Measurements from ENCODE around the gene CCDC88B. TPM values are rescaled to one million over a fixed set of nuclear protein-coding genes. Genes with fewer than 3 reads are reported as not detected.

The CCDC88B gene
- total RNA-seq, 1 experiment from 2014 or later: 11.2 TPM

DNA sequence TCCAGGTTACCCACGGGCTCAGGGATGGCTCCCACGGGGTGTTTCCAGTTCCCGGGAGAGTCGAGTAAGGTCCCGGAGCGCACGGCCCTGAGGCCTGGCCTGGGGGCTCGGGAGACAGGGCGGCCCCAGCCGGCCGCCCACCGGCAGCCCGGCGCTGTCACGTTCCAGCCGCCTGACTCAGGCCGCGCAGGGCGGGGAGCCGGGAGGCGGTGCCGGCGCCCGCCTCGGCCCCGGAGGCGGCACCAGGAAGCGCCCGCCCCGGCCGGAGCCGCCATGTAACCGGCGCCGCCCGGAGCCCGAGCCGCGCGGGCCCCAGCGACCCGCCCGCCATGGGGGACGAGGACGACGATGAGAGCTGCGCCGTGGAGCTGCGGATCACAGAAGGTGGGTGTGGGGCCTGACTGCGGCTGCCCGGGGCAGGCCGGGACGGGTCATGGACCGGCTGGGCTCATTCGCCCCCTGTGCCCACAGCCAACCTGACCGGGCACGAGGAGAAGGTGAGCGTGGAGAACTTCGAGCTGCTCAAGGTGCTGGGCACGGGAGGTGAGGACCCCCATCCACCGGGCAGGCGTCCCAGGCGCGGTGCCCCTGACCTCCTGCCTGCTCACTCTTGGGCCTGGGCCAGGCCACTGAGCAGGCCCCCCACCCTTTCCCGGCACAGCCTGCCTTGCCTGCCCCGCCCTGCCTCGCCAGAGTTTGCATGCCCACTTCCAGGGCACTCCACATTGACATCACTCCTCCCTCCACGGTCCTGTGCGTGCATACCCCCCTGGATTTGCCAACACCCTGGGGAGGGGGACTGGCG lies 19.1 kb downstream of the CCDC88B start, which contains the start of gene RPS6KA4:
Gene RPS6KA4 (plus strand): TSS at position 256 of the 805 bp plus-strand sequence. CDS start 74 bp downstream, at position 330.
- H4K91ac ChIP-seq (ENCODE audit: insufficient read length, low read depth, low read length): no peak within 1 kb of the TSS
- Mint-ChIP-seq H3K4me1 (peaks cover 21 to 38% of the 10 kb centered on the region in 2 experiments), H3K4me3 (peak within 1 kb of the TSS; percentile 78 to 92), H3K27ac (no peak within 1 kb of the TSS), H3K9me3 (no peaks in the 10 kb centered on the region), H3K27me3 (ENCODE audit: low read depth) (no peaks in the 10 kb centered on the region), H3K36me3 (ENCODE audit: insufficient read depth in 1 of 3, low read depth in 3 of 3) (peaks cover 12 to 29% (median 22%) of the 10 kb centered on the region in 3 experiments; a peak in 6 of 7 replicates)
- H3K23ac ChIP-seq (ENCODE audit: insufficient read length, low read depth, low read length): no peak within 1 kb of the TSS
- H3K18ac ChIP-seq (ENCODE audit: insufficient read length, low read depth, low read length): peak within 1 kb of the TSS; percentile 37
- no peak within 1 kb of the TSS for H3K27ac ChIP-seq (ENCODE audit: insufficient read length, low read depth, low read length)
- H3T11ph ChIP-seq (ENCODE audit: low read length): no peak within 1 kb of the TSS
- H3K9ac ChIP-seq (ENCODE audit: extremely low read depth, insufficient read length, low read length): peak within 1 kb of the TSS; percentile 10
- peak within 1 kb of the TSS; percentile 54 for H3K4me2 ChIP-seq (ENCODE audit: insufficient read depth, insufficient read length, low read length)
- no peak within 1 kb of the TSS for H2AK5ac ChIP-seq (ENCODE audit: insufficient read length, low read length)
- H4K20me1 ChIP-seq (ENCODE audit: control insufficient read depth, insufficient read depth, insufficient read length): peaks cover 2% of the 10 kb centered on the region
- no peak within 1 kb of the TSS for H4K8ac ChIP-seq (replicated peaks; ENCODE audit: insufficient read length, low read depth, low read length)
- no peak within 1 kb of the TSS for H3K56ac ChIP-seq (ENCODE audit: insufficient read length, low read depth, low read length)
- H3K14ac ChIP-seq (ENCODE audit: insufficient read depth, low read length): peak within 1 kb of the TSS; percentile 54
- no peak within 1 kb of the TSS for H3K4ac ChIP-seq (ENCODE audit: low read depth, low read length)
- H3K4me1 ChIP-seq (ENCODE audit: insufficient read depth, low read length): peaks cover 2% of the 10 kb centered on the region; the same call in 1 of the 2 replicates
- no peak within 1 kb of the TSS for H4K5ac ChIP-seq (ENCODE audit: insufficient read length, low read depth, low read length)
- H2BK12ac ChIP-seq (ENCODE audit: insufficient read length, low read depth, low read length): no peak within 1 kb of the TSS
- no peaks in the 10 kb centered on the region for H3K79me2 ChIP-seq (ENCODE audit: insufficient read depth, low read length)
- H2BK20ac ChIP-seq (ENCODE audit: low read depth, low read length, poor library complexity, severe bottlenecking): no peak within 1 kb of the TSS
- no peaks in the 10 kb centered on the region for H3K79me1 ChIP-seq (ENCODE audit: insufficient read depth, low read depth, low read length, poor library complexity, severe bottlenecking)
- no peak within 1 kb of the TSS for H2BK120ac ChIP-seq (ENCODE audit: low read depth, low read length, poor library complexity, severe bottlenecking)
- no peak for DNase-seq
- H3K23me2 ChIP-seq (ENCODE audit: insufficient read length, low read depth, low read length, poor library complexity, severe bottlenecking): peaks cover 12% of the 10 kb centered on the region
- TF ChIP-seq, protein P1, sequence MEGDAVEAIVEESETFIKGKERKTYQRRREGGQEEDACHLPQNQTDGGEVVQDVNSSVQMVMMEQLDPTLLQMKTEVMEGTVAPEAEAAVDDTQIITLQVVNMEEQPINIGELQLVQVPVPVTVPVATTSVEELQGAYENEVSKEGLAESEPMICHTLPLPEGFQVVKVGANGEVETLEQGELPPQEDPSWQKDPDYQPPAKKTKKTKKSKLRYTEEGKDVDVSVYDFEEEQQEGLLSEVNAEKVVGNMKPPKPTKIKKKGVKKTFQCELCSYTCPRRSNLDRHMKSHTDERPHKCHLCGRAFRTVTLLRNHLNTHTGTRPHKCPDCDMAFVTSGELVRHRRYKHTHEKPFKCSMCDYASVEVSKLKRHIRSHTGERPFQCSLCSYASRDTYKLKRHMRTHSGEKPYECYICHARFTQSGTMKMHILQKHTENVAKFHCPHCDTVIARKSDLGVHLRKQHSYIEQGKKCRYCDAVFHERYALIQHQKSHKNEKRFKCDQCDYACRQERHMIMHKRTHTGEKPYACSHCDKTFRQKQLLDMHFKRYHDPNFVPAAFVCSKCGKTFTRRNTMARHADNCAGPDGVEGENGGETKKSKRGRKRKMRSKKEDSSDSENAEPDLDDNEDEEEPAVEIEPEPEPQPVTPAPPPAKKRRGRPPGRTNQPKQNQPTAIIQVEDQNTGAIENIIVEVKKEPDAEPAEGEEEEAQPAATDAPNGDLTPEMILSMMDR (conservative IDR thresholded peaks at IDR 0.05): no peak
- no peaks in the 10 kb centered on the region; the same call in 1 of the 2 replicates for H3K27me3 ChIP-seq (ENCODE audit: insufficient read depth, low read length)
- no peaks in the 10 kb centered on the region for H3K9me3 ChIP-seq (ENCODE audit: control insufficient read depth, low read depth, low read length)
- H2AFZ ChIP-seq (ENCODE audit: low read length): no peak within 1 kb of the TSS
- no peak within 1 kb of the TSS for H2BK5ac ChIP-seq (ENCODE audit: insufficient read length, low read length)
- no CpG with 5 or more reads among the region's 70 CpGs for WGBS (ENCODE audit: extremely low coverage, insufficient read length, low lambda C conversion rate)
- H2BK15ac ChIP-seq (ENCODE audit: low read depth, low read length): no peak within 1 kb of the TSS

Measured in H9 (cell line).